ENCODE data around the gene KCNK7.

Gene KCNK7

DNA sequence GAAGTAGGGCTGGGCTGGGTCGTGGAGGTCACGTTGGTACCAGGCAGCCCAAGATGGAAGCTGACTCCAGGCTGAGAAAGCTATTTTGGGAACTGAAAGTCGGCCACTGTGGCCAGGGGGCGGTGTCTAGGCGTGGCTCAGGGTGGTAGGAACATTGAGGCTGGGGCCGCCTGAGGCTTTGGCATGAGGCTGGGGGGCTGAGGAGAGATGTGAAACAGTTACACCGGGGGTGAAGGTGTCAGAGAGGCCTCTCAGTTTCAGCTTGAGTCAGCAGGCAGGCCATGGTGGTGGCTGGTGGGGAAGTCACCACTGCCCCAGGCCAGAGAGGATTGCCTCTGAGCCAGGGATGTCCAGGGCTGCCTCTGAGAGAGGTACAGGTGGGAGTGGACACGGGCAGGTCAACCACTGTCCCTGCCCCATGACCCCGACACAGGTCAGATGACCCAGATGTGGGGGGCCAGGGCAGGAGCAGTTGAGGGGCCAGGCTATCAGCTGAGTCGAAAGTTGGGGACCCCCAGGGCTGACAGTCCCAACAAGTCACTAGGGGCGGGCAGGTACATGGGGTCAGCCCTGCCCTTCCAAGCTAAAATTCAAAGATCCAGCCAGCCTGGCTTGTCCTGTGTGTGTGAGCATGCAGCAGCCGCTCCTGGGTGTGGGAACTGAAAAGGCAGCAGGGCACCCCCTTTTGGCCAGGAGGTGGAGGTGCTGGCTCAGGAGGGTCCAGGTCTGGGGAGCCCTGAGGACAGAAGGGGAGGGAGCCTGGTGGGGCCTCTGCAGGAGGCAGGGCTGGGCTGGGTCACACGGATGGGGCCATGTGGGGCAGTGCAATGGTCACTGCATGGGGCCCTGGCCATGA, 7.2 kb downstream of the KCNK7 start:
- DNase-seq (peak; percentile 88), ATAC-seq (peak; percentile 85)

DNA sequence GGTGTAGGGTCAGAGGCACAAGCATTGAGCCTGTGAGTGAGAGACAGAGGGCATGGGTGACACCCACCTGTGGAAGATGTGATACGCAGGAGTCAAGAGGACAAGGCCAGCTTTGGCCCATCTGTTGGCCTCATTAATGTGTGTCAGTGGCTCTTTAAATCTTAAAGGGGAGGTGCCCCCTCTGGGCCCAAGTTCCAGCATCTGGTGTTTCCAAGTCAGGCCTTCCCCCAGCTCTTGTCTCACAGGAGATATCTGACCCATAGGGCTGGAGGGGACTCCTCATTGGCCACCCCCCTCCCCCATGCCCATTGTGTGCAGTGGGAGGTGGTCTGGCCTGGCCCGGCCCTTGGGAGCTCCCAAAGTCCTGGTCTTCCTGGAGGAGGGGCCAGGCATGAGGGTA, 8.9 kb downstream of the KCNK7 start:
- ATAC-seq (no peak), DNase-seq (no peak)

DNA sequence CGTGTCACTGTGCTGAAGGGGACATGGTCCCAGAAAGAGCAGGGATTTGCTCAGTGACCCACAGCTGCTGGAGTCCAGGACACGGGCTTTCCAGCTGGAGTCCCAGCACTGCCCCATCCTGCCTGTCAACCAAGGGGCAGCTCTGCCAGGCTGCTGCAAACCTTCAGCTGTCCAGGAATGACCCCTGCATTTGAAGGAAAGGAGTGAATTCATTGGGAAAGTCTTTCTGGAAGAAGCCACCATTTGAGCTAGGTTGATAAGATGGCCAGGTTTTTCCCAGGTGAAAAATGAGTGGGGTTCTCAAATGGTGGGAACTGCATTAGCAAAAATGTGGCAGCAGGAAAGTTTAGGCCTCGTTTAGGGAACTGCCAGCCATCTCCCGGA, 9.4 kb downstream of the KCNK7 start:
- DNase-seq (no peak), ATAC-seq (no peak)

DNA sequence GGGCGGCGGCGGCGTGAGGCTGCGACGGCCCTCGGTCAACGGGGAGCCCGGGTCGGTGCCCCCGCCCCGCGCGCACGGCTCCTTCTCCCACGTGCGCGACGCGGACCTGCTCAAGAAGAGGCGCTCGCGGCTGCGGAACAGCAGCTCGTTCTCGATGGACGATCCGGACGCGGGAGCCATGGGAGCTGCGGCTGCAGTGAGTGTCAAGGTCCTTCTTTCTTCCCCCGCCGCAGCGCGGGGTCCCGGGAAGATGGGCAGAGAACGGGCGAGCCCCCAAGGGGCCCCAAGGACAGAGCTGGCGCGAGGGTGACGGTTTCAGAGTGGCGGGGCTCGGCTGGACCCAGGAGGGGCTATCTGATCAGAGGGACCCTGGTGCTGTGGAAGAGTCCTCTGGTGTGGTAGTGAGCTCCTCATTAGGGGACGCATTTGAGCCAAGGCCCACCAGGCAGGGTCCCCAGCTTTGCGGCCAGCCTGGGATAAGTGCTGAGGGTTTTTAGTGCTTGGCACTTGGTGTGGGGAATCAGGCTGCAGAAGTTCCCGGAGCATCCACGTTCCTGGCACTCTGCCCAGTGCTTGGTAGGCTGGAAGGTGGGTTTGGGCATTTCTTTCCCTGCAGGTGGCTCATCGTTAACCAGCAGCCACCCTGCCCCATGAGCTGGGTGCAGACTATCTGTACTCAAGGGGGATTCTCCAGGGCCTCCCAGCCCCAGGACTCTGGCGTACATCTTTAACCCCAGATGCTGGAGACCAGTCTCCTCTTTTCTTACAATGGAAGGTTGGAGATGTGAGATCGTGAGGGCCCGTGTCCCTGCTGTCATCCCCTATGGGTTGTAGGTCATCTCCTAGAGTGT, 10.0 kb downstream of the KCNK7 start:
- ATAC-seq (no peak), DNase-seq (no peak)

DNA sequence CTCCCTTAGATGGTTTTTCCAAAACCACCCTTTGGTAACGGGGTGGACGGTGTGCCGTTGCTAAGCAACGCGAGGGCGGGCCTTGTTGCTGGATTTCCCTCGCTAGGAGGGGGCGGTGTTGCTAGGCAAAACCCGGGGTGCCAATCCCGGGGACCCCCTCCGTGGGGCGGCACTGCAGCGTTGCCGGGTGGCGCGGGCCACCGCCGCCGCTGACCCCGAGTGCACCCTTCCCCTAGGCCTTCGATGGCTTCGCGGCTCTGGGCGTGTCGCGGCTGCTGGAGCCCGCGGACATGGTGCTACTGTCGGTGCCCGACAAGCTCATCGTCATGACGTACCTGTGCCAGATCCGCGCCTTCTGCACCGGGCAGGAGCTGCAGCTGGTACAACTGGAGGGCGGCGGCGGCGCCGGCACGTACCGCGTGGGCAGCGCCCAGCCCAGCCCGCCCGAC, 10.9 kb downstream of the KCNK7 start:
- ATAC-seq (no peak), DNase-seq (no peak)

DNA sequence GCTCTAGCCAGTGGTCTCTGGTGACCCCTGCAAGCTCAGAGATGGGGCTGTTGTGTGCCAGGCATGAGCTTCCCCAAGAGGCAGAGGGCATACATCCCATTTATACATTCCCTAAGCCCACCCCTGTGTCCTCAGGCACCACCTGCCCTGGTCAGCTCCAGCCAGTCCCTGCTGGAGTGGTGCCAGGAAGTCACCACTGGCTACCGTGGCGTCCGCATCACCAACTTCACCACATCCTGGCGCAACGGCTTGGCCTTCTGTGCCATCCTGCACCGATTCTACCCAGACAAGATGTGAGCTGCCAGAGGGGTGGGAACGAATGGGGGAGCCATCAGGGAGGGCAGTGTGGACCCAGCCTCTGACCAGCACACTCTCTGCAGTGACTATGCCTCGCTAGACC, 11.5 kb downstream of the KCNK7 start:
- no peak for ATAC-seq
- DNase-seq, result no peak

DNA sequence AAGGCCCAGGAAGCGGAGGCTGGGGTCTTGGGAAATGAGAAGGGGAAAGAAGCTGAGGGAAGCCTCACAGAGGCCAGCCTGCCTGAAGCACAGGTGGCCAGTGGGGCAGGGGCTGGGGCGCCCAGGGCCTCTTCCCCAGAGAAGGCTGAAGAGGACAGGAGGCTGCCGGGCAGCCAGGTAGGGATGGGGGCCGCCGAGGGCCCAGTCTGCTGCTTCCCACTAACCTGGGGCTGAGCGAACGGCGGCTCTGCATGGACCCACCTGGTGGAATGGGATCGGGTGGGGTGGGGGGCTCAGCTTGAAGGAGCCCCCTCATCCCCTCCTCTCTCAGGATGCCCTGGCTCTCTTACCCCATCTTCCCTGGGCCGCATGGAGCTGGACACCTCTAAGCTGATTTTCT, 12.0 kb downstream of the KCNK7 start:
- DNase-seq (no peak), ATAC-seq (no peak)

DNA sequence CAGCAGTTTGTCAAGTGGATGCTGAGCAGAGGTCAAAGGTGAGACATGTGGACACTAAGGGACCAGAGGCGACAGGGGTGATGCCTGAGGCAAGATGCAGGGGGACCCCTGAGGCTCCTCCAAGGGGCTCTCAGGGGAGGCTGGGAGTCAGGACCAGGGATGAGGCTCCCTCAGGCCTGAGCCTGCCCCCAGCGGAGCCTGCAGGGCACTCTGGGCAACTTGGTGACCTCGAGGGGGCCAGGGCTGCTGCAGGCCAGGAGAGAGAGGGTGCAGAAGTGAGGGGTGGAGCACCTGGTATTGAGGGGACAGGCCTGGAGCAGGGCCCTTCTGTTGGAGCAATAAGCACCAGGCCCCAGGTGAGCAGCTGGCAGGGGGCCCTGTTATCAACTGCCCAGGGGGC, 13.7 kb downstream of the KCNK7 start:
- DNase-seq (no peak), ATAC-seq (no peak)

DNA sequence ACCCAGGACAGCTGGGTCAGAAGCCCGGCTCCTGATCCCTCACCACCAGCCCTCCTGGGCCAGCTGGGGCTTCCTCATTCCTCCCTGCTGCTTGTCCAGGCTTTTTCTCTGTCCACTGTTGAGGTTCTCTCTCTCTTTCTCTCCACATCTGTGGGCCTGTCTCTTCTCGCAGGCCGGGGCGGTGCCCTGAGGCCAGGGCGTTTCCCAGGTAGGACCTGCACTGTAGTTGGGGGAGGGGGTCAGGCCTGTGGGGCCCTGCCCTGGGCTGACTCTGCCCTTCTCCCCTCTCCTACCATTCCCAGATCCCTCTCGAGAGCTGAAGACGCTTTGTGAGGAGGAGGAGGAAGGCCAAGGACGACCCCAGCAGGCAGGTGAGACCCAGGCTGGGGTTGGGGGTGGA, 14.8 kb downstream of the KCNK7 start:
- no peak for DNase-seq
- no peak for ATAC-seq

DNA sequence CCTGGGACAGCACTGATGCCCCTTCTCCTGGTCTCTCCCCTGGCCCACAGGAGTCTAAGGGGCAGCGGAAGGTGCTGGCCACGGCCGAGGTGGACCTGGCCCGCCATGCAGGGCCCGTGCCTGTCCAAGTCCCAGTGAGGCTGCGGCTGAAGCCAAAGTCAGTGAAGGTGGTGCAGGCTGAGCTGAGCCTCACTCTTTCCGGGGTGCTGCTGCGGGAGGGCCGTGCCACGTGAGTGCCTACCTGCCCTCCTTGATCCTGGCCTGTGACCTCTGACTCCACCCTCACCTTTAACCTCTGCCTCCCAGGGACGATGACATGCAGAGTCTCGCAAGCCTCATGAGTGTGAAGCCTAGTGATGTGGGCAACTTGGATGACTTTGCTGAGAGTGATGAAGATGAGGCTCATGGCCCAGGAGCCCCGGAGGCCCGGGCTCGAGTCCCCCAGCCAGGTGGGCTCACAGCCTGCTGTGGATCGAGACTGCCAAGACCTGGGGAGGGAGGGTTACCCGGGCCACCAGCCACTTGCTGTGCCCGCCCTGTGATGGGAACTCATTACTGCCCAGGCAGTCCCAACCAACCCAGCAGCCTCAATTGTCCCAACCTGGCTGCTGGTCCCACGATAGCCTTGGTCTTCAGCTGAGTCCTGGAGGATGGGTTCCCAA, 15.4 kb downstream of the KCNK7 start:
- ATAC-seq (no peak), DNase-seq (no peak)

DNA sequence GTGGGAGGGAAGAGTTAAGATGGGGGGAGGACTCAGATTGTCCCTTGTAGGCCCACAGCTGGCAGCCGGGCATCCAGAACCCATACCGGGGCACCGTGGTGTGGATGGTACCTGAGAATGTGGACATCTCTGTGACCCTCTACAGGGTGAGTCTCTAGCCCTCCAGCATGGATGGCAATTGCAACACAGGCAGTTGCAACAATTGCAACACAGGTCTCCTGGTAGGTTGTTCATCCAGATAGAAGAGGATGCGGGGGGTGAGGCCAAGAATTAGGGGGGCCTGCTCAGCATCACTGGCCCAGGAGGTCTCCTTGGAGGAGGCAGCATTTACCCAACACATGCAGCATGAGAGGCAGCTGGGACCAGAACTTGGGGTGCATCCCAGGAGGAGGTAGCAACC, 16.3 kb downstream of the KCNK7 start:
- no peak for DNase-seq
- no peak for ATAC-seq

DNA sequence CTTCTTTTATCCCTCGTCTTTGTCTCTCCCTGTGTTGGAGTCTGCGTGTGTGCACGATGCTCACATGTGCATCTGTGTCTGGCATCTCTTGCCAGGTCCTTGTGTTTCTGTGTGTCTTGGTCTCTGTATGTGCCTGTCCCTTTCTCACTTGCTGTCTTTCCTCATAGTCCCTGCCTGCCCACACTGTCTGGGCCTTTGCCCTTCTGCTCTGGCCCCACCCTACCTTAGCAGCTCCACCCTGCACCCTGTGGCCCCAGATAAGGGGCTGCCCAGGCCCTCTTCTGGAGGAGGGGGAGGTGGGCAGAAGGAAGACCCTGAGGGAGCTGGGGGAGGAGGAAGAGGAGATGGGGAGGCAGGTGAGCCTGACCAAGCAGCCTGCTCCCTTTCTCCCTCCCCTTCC, 16.9 kb downstream of the KCNK7 start:
- ATAC-seq (no peak), DNase-seq (no peak)

DNA sequence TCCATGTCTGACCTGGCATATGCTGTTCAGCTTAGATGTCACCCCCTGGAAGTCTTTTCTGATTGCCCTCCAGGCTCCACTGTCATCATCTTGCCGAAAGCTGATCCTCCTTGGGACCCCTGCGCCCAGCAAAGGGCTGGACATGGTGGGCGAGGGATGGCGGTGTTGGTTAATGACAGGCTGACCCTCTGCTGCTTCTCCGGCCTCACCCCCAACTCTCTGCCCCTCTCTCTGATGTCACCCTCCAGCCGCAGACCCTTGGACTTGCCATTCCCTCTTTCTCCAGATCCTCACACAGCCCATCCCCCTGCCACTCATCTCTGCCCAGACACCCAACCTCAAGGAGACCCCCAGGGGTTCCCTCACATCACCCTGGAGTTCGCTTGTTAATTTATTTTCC, 17.5 kb downstream of the KCNK7 start:
- DNase-seq, result no peak
- ATAC-seq, result no peak

DNA sequence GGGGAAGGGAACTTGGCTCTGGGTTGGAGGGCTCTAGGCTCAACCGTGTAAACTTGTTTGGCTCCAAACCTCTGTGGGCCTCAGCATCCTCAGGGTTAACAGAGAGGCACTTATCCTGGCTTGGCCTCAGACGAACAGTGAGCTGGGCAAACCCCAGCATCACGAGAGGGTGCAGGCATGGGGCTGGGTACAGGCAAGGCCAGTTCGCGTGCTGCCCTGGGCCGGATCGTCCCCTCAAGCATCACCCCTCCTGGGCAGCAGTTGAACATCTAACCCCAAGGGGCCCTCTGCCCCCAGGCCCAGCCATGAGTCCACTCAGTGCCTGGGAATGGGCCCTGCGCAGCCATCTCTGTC, 17.9 kb downstream of the KCNK7 start:
- ATAC-seq (no peak), DNase-seq (no peak)

DNA sequence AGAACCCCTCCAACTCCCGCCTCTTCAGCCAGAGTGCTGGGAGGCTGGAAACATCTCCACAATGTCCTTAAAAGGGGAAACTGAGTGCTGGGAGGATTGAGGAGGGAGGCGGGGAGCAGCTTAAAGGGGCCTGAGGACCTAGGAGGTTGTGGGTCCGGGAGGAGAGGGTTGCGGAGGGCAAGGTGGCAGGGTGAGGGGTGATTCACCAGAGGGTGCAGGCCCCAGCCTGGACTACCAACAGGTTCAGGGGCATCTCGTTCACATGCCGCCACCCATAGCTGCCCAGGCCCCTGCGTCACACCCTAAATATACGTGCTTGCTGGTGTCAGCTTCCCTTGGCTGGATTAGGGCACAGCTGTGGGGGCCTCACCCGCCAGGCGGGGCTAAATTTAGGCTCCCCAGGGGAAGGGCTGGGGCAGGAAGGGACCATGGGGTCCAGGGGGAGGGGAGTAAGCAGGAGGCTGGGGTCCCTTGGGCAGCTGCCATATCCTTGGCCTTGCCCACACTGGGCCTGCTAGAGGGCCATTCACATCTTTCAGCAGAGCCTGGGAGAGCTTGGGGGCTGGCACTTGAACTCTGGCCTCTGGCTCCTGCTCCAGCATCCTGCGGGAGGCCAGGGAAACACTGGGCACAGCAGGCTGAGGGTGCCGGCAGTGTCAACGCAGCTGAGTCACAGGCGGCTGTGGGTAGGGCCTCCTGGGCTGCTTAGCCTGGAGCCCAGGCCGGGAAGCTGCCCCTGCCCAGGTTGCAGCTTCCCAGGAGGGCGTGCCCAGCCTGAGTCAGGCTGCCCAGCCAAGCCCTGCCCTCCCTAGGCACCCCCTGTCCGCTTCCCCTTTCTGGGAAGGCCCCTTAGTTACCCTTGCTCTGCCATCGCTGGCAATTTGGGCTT, 18.5 kb downstream of the KCNK7 start:
- DNase-seq, result peak; percentile 61

DNA sequence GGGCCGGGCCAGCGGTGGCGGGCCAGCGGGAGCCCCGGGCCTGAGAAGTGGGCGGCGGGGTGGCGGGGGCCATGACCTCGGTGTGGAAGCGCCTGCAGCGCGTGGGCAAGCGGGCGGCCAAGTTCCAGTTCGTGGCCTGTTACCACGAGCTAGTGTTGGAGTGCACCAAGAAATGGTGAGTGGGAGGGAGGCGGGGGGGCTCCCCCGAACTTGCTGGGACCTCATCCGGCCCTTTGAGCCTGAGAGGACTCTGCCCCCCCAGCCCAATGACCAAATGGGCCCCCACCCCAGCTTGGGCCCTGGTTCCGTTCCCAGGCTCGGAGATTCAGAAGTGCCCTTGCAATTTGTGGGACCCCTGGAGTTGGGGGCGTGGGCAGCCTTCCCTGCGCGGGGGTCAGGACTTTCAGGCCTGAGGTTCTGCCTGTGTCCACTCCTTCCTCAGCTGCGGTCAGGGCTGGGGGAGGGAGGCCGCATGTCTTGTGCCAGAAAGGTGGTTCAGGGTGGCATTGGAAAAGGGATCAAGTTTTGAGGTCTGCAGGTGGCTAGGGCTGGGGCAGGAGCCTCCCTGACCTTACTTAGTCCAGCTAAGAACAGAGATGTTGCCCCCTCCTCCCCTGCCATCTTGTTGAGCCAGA, 19.3 kb downstream of the KCNK7 start:
- DNase-seq (peak; percentile 59), ATAC-seq (no peak)

More for the DNA sequence above, 18.5 kb downstream of the KCNK7 start:
- ATAC-seq, result no peak

DNA sequence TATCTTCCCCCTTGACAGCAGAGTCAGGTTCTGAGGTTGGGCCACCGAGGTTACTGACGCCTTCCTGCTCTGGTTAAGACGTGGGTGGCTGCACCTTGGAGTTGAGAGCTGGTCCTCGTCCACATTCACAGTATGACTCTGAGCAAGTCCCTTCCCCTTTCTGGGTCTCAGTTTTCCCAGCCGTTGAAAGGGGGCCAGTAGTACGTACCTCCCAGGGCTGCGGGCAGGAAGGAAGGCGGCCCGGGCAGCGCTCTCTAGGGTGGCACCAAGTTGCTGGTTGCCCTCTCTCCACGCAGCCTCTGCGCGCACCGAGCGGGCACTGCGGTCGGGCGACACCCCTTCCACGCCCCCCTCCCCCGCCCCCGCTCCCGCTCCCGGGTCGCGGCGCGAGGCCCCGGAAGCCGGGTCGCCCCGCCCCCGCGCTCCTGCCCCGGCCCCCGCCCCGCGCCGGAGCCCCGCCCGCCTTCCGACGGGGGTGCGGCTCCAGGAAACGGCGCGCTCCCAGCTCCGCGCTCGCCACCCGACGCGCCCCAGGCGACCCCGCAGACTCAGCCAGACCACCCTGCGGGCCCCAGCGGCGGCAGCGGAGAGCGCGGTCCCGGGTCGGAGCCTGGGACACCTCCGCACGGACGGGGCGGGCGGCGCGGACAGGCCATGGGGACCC, 19.9 kb downstream of the KCNK7 start, which contains the start of gene EHBP1L1:
TSS of gene EHBP1L1 (plus strand) at position 486 of the 664 bp plus-strand sequence. CDS start 250 bp downstream, outside the sequence.
- DNase-seq (peak; percentile 85), ATAC-seq (peak; percentile 41)

DNA sequence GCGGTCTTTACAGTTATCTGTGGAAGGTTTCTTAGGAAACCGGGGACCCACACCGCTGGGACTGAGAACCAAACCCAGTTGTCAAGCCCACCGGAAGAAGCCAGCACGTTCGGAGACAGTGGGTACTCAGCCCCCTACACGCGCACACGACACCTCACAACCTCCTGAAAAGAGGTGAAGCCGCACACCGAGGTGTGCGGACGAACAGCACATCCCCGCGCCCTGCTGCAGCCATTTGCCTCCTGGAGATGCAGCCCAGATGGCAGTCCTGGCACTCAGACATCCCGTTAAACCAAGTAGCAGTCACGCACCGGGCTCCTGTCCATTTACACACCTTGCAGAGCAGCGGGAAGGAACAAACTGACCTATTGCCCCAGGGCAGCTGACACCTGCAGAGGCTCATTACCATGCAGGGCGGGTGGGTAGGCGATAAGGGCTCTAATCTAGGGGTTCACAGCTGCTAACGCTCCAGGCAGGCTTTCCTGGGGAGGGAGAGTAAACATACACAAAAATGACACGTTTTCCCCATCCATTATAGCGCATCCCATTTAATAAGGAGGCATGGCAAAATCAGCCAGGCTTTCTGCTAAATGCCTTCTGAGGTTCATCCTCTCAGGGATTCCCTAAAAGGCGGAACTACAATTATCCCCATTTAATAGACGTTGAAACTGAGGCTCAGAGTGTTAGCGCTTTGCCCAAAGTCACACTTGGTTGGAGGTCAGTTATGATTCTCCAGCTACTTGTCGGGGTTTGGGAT, 20.6 kb downstream of the KCNK7 start:
- peak; percentile 55 for DNase-seq

DNA sequence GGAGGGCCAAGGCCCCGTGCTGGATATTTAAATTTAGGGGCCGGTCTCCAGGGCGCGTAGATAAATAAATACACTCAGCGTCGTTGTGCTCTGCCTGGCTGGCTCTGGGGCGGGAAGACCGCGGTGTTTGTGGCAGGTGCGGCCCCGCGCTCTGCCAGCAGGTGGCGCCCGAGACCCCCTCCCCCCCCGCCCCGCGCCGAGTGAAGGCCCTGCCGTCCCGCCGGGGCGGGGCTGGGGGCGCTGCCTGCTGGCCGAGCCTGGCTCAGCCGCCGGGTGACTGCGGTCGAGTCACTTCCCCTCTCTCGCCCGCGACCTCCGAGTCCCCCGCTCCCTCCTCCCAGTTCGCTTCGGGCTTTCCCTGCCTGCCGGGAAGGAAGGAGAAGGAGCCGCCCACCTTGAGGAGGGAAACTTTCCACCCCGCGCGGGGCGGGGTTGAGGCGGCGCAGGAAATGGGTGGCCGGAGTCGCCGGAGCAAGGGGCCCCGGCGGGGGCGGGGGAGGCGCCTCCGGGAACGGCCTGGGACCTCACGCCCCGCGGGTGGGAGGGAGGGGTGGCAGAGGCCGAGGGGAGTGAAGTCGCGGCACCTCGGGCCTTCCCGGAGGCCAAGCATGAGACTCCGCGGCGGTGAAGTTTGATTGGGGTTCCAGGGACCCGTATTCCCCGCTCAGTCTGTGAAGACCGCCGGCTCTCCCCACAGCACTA, 21.3 kb downstream of the KCNK7 start:
- peak; percentile 95 for DNase-seq
- peak; percentile 34 for ATAC-seq

More for the DNA sequence above, 20.6 kb downstream of the KCNK7 start:
- ATAC-seq, result no peak

All from stimulated activated naive CD8-positive, alpha-beta T cell treated with anti-CD3 and anti-CD28 coated beads, Interleukin-15, Interleukin-2, amounts not matched to agents 100 U/mL and 50 U/mL, for 24 hours (primary cell).